Glomerular visceral epithelial cell (primary cell): Measurements from ENCODE around the gene LAMTOR5.

ENCODE experiments used
- DNase-seq: peaks from one replicate; pipeline ENCODE4 v3.0.0-alpha.2; 2016; ENCODE audit errors: extremely low spot score

LAMTOR5 gene

DNA sequence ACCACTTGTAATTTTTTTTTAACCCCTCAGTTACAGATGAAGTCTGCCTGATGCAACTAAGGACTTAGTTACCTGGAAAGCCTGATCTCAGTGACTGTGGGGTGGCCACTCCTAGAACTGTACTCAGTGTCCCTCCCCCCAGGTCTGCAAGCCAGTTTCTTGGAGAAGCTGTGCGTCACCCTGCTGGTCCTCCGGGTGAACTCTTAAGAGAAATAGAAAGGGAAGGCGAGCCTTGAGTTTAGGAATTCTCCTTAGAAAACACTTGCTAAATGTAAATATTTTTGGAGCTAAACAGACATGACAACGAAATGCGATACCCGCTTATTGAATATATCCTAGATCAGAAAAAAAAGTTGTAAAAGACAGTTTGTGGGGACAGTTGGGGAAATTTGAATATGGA, 17.4 kb downstream of the LAMTOR5 start:
- DNase-seq: peak; percentile 72

DNA sequence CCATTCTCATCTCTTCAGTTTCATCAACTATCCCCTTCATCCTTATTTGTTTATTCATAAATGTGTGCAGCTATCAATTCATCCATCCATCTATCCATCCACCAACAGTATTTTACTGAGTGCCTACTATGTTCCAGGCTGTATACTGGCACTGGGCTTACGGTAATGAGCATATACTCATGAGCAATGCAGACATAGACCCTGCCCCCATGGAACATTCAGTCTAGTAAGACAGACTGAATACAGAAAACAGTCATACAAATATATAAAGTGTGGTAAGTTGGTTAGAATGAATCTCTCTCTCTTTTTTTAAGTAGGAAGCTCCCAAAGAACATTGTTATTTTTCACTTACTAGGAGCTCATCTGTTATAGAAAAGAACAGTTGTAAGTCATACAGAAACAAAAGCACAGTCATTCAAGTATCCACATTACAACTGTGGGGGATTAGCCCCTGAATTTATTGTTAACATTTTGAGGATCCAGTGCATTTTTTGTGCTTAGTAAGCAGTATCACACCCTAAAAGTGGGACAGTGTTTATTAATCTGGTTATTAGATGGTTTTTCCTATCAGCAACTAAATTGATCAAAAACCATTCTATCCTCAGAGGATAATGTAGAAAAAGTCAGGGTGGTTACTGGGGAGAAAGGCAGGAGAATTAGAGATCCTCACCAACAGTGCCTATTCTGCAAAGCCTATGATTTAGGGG, 20.3 kb downstream of the LAMTOR5 start:
- no peak for DNase-seq

DNA sequence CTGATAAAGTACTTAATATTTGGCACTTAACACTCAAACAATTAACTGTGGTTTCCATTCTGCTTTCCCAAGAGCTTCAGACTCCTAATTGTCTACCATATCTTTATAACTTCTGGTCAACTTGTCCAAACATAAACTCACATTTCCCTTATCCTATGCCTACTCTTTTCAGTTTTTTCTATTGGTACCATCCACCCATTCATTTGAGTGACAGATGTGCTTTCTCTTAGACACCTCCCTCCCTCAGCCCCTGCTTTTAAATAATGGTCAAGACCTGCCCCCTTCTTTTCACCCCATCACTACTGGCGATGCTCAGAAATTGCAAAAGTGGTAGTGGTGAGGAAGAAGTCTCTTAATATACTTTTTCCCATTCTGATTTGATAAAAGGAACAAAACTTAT, 22.1 kb downstream of the LAMTOR5 start:
- no peak for DNase-seq

DNA sequence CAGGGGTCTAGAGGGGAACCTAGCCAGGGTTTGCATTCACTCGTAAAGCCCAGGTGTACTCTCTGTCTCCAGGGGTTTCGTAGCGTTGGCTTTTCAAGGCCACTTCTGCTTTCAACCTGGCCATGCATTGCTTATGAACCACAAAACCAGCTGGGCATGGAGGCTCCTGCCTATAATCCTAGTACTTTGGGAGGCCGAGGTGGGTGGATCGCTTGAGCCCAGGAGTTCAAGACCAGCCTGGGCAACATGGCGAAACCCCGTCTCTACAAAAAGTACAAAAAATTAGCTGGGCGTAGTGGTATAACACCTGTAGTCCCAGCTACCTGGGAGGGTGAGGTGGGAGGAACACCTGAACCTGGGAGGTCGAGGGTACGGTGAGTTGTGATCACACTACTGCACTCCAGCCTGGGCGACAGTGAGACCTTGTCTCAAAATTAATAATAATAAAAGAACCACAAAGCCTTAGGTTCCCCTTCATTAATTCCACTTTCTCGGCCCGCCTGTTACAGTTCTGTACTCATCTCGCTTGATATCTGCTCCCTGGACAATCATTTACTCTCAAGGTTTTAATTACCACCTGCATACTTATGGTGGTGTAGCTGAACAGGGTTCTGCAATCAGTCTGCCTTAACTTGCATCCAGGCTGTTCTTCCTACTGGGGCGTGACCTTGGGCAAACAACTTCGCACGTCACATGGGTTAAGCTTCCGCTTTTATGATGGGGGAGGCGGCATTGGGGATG, 22.7 kb downstream of the LAMTOR5 start:
- DNase-seq: no peak

DNA sequence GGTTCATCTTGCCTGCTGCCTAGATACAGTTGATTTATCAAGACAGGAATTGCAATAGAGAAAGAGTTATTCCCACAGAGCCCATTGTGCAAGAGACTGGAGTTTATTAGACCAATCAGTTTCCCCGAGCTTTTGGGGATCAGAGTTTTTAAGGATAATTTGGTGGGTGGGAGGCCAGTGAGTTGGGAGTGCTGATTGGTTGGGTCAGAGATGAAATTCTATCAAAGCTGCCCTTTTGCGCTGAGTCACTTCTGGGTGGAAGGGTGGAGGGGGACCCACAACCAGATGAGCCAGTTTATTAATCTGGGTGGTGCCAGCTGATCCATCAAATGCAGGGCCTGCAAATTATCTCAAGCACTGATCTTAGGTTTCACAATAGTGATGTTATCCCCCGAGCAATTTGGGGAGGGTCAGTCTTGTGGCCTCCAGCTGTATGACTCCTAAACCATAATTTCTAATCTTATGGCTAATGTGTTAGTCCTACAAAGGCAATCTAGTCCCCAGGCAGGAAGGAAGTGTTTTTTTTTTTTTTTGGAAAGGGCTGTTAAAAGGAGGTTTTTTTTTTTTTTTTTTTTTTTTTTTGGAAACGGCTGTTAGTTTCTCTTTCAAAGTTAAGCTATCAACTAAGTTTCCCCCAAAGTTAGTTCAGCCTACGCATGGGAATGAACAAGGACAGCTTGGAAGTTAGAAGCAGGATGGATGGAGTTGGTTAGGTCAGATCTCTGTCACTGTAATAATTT, 24.1 kb downstream of the LAMTOR5 start:
- DNase-seq: no peak

DNA sequence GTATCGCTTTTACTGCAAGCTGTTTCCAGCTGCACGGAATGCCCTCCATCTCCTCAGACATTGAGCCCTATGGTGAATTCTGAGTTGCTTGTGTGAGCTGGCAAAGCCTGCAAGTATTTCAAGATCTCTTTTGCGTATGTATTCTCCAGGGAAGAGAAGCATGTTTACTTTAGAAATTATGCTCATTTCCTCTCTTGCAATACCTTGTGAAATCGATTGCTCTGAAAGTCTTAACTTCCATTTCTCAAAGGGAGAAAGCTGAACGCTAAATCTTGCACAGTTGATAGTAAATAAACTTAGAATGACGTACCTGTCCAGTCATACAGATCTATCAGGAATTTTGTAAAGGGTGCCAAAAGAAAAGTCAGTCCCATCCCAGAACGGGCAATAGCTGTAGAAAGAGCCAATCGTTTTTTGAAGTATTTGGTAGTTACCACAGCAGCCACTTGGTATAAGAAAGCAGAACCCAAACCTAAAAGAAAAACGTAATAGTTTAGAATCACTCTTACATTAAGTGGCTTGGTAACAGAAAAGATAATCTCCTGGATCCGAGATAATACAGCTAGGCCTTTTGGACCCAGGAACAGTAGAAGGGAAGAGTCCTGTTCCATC, 26.7 kb downstream of the LAMTOR5 start:
- no peak for DNase-seq

DNA sequence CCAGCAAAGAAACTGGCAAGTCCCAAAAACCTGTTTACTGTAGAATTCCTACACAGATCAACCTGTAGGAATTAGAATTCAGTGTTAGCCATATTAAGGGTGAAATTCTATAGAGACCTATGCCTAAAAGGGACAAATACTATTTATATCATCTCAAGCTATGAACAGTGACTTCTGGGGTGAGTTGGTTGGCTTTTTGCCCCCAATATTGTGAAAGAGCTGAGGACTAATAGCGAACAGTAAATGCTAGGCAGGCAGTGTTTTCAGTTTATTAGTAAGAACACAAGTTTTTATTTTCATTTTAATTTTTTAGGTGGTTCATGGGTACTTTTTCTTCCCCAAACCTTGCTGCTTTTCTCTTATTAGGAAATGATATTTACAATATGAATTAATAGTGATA, 32.0 kb downstream of the LAMTOR5 start:
- no peak for DNase-seq

DNA sequence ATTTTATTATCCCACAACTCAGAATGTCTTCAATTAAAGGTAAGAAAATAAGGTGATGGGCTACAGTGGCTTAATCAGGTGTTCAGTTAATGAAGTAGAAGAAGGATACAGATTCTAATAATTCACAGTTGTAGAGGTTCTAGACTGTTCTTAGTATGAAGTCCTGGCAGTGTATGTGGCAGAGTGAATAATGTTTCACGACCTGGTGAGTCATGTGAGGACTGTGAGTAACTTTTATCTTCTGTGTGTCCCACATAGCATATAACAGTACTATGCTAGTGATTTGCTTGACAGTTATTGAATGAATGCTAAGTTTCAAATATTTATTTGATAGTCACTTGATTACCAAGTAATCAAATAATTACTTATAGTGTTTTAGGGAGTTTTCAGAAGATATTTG, 36.7 kb downstream of the LAMTOR5 start:
- peak; percentile 40 for DNase-seq

DNA sequence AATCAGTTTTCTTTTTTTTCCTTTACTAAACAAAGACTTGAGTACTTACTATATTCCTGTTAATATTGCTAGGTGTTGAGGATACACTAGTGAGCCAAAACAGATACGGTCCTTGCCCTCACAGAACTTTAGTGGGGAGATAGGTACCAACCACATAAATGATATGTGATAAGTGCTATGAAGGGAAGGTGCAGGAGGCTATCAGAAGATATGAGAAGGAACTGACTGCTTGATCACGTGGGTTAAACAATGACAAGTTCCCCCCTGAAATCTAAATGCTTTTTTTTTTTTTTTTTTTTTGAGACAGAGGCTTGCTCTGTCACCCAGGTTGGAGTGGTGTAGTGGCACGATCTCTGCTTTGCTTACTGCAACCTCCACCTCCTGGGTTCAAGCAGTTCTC, 43.3 kb downstream of the LAMTOR5 start:
- no peak for DNase-seq

DNA sequence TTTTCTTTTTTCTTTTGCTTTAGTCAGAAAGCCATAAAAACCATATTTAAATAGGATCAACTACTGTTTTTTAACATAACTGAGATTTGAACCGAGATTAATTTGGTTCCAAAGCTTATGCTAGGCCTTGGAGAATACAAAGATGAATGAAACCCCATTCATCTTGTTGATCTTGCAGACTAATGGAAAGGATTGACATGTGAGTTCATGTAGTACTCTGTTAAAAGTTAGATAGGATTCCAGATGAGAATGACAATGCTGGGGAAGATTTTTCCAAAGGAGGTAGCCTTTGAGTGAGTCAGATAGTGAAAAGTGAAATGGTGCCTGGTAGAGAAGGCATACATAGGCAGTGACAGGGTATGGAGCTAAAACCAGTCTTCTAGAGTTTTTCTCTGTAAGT, 45.6 kb downstream of the LAMTOR5 start:
- no peak for DNase-seq

DNA sequence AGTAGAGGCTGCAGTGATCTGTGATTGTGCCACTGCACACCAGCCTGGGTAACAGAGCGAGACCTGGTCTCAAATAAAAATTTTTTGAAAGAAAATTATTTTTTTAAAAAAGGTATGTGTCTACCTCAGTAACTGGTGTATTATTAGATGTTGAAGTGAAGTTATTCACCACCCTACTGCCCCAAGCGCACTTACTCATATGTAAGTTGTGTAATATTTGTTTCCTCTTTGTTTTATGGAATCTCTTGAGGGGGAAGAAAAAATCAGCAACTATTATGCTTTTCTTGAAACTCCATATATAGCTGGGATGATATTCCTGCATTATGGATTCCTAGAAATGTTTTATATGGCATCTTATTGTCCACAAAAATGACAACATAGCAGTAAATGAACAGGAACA, 47.1 kb downstream of the LAMTOR5 start:
- DNase-seq: no peak

DNA sequence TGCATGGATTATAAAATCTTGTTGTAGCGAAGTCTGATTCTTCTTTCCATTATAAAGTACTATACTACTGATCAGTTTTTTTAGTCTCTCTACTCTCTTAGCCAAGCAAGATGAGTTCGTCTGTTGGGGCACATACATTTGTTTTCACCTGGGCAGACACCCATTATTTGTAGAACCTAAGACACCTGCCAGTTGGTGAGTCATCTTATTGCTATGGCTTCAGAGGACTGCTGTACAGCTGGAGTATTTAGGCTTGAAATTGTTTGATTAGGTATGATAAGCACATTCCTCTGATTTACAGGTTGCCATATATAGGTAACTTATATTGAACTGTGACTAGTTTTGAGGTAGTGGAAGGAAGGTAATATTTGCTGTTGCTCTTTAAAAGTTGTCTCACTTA, 51.1 kb downstream of the LAMTOR5 start:
- DNase-seq: no peak

DNA sequence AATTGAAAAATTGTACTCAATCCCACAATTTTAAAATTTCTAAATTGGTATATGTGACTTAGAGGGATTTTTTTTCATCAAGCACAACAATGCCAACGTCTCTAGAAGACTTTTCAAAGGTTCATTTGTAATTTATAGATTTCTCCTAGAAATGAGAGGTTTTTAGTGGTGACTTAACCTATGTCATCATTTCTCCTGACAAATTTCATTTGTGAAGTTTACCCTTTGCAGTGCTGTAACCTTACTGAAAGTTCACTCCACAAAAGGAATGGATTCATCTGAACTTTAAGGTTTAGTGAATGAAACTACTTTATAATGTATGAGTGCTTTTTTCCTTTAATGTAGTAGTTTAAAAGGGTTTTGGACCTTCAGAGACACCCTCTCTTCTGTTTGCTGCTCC, 52.2 kb downstream of the LAMTOR5 start:
- no peak for DNase-seq
